ACC112 (cell line): ENCODE results near the gene DNAH17.

Experiments used
- H2AFZ ChIP-seq: fragments of 200-600 bp; sonication (generic); one replicate; pipeline ENCODE4 v1.6.0; 2017; ENCODE audit warnings: antibody characterized with exemption, low read length; ENCODE audit not compliant: unreplicated experiment
- H3K27ac ChIP-seq: fragments of 200-600 bp; sonication (generic); 2 replicates; pipeline ENCODE4 v1.5.1; 2014; ENCODE audit warnings: low read depth, mild to moderate bottlenecking, antibody characterized with exemption, low read length, moderate library complexity
- H3K27me3 ChIP-seq: fragments of 200-600 bp; sonication (generic); 2 replicates; pipeline ENCODE4 v1.6.1; 2014; ENCODE audit warnings: mild to moderate bottlenecking, antibody characterized with exemption, low read length, moderate library complexity, mixed read lengths; ENCODE audit not compliant: insufficient read depth
- H3K36me3 ChIP-seq: fragments of 200-600 bp; sonication (generic); 2 replicates; pipeline ENCODE4 v1.6.1; 2016; ENCODE audit warnings: mild to moderate bottlenecking, antibody characterized with exemption, low read length, moderate library complexity, mixed read lengths; ENCODE audit not compliant: insufficient read depth
- H3K4me1 ChIP-seq: fragments of 200-600 bp; sonication (generic); one replicate; pipeline ENCODE4 v1.6.1; 2016; ENCODE audit warnings: low read length, mixed read lengths; ENCODE audit not compliant: insufficient read depth, unreplicated experiment, control insufficient read depth
- H3K4me3 ChIP-seq: fragments of 200-600 bp; sonication (generic); 2 replicates; pipeline ENCODE4 v1.5.1; 2014; ENCODE audit warnings: mild to moderate bottlenecking, low read depth, low read length
- H3K79me2 ChIP-seq: fragments of 200-600 bp; sonication (generic); one replicate; pipeline ENCODE4 v1.6.0; 2016; ENCODE audit warnings: low read length; ENCODE audit not compliant: control insufficient read depth, unreplicated experiment, insufficient read depth

DNAH17 gene, protein sequence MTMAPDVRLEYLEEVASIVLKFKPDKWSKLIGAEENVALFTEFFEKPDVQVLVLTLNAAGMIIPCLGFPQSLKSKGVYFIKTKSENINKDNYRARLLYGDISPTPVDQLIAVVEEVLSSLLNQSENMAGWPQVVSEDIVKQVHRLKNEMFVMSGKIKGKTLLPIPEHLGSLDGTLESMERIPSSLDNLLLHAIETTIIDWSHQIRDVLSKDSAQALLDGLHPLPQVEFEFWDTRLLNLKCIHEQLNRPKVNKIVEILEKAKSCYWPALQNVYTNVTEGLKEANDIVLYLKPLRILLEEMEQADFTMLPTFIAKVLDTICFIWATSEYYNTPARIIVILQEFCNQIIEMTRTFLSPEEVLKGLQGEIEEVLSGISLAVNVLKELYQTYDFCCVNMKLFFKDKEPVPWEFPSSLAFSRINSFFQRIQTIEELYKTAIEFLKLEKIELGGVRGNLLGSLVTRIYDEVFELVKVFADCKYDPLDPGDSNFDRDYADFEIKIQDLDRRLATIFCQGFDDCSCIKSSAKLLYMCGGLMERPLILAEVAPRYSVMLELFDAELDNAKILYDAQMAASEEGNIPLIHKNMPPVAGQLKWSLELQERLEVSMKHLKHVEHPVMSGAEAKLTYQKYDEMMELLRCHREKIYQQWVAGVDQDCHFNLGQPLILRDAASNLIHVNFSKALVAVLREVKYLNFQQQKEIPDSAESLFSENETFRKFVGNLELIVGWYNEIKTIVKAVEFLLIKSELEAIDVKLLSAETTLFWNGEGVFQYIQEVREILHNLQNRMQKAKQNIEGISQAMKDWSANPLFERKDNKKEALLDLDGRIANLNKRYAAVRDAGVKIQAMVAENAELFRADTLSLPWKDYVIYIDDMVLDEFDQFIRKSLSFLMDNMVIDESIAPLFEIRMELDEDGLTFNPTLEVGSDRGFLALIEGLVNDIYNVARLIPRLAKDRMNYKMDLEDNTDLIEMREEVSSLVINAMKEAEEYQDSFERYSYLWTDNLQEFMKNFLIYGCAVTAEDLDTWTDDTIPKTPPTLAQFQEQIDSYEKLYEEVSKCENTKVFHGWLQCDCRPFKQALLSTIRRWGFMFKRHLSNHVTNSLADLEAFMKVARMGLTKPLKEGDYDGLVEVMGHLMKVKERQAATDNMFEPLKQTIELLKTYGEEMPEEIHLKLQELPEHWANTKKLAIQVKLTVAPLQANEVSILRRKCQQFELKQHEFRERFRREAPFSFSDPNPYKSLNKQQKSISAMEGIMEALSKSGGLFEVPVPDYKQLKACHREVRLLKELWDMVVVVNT (N-terminal part only)

DNA sequence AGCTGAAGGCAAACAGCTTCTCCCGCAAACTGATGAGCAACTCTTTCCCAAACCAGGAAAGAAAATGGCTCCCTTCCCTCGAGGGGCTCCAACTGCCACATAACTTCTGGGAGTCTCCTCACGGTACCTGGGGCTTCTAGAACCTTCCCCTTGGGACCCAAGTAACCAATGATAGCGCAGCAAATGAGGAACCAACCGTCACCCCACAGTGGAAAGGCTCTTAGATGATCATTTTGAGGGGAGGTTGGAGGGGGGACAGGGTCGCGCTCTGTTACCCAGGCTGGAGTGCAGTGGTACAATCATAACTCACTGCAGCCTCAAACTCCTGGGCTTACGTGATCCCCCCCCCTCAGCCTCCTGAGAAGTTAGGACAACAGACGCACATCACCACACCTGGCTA, at the start of gene DNAH17:
DNAH17 (minus strand) TSS at position 101 of the 400 bp plus-strand sequence. CDS start 2,339 bp downstream, outside the sequence.
- H2AFZ ChIP-seq: no peak within 1 kb of the TSS
- H3K79me2 ChIP-seq: no peaks in the 10 kb centered on the region
- no peak within 1 kb of the TSS for H3K27ac ChIP-seq
- H3K4me1 ChIP-seq: no peaks in the 10 kb centered on the region
- no peak within 1 kb of the TSS for H3K4me3 ChIP-seq
- H3K36me3 ChIP-seq: no peaks in the 10 kb centered on the region
- no peaks in the 10 kb centered on the region for H3K27me3 ChIP-seq

DNA sequence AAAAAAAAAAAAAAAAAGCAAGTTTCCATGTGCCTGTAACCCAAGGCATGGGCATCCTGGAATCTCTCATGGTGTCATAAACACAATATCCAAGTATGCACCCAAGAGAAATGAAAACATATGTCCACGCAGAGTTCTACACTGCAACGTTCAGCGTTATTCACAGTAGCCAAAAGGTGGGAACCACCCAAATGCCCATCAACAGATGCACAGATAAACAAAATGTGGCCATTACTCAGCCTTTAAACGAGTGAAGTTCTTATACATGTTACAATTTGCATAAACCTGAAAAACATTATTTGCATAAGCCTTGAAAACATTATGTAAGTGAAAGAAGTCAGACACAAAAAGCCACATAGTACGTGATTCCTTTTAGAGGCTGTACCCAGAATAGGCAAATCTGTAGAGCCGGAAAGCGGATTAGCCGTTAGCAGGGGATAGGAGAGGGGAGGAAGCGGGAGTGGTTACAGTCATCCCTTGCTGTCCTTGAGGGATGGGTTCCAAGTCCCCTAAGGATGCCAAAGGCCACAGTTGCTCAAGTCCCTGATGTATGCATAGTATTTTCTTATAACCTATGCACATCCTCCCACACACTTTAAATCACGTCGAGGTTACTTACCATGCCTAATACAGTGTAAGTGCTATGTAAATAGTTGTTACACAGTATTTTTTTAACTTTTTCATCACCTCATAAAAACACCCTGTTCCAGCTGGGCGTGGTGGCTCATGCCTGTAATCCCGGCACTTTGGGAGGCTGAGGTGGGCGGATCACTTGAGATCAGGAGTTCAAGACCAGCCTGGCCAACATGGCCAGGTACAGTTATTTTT, 47.3 kb upstream of the DNAH17 start:
- Histone ChIP-seq H3K4me1 (no peaks in the 10 kb centered on the region), H2AFZ (no peak overlapping the region), H3K4me3 (no peak overlapping the region), H3K27ac (no peak overlapping the region), H3K79me2 (no peaks in the 10 kb centered on the region), H3K36me3 (no peaks in the 10 kb centered on the region), H3K27me3 (0 out of 2 replicates have a peak, but pooled peaks cover 5% of the 10 kb centered on the region)

DNA sequence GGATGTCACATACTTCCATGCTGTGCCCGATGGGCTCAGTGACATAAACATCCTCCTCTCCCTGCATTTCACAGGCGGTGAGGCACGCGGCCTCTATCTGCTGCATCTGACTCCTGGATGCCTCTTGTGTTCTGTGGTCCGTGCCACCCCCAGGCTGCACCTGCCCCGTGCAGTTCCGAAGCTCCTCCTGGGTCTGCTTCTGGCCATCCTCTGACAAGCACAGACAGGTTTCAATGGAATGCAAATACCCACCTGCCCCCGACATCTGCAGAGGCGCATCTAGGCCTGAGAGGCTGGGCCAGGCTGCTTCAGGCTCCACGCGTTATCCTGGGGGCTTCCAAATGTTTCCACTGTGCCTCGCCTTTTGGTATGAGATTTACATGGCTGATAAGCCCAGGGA, 46.3 kb upstream of the DNAH17 start:
- Histone ChIP-seq H2AFZ (no peak overlapping the region), H3K4me1 (no peaks in the 10 kb centered on the region), H3K79me2 (no peaks in the 10 kb centered on the region), H3K36me3 (no peaks in the 10 kb centered on the region), H3K27ac (no peak overlapping the region), H3K4me3 (no peak overlapping the region), H3K27me3 (0 out of 2 replicates have a peak, but pooled peaks cover 5% of the 10 kb centered on the region)

DNA sequence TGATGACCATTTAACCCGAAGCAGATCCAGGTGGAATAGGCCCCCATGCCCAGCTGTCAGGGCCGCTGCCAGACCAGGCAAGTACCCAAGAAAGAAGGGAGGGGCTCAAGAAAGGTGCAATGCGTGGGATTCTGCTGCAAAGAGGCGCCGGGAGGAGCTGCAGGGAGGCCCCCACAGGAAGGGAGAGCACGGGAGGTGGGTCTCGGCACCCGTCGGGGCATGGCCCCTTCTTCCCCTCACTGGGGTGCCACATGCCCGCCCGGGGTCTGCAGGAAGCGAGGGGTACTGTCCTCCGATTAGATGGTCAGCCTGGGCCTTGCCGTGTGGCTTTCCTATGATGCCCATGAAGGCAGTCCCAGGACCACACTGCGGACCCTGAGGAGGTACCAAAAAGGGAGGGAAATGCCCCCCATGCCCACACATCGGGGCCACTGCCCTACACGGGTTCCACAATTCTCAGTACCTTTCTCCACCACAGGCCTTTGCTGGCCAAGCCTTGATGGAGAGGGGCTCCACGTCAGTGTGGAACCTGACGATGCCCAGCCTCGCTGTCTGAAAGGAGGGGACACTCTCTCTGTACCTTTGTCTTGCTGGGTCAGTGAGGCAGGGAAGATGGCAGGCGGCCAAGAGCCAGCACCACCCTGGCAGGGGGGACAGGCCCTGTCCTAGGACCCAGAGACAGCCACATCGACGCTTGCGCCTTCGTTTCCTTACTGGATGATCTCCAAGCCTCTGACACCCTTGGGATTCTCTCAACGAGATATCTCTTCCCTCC, 45.5 kb upstream of the DNAH17 start:
- Histone ChIP-seq H3K27ac (no peak overlapping the region), H3K27me3 (0 out of 2 replicates have a peak, but pooled peaks cover 5% of the 10 kb centered on the region), H3K79me2 (no peaks in the 10 kb centered on the region), H2AFZ (no peak overlapping the region), H3K4me1 (no peaks in the 10 kb centered on the region), H3K36me3 (no peaks in the 10 kb centered on the region), H3K4me3 (no peak overlapping the region)

DNA sequence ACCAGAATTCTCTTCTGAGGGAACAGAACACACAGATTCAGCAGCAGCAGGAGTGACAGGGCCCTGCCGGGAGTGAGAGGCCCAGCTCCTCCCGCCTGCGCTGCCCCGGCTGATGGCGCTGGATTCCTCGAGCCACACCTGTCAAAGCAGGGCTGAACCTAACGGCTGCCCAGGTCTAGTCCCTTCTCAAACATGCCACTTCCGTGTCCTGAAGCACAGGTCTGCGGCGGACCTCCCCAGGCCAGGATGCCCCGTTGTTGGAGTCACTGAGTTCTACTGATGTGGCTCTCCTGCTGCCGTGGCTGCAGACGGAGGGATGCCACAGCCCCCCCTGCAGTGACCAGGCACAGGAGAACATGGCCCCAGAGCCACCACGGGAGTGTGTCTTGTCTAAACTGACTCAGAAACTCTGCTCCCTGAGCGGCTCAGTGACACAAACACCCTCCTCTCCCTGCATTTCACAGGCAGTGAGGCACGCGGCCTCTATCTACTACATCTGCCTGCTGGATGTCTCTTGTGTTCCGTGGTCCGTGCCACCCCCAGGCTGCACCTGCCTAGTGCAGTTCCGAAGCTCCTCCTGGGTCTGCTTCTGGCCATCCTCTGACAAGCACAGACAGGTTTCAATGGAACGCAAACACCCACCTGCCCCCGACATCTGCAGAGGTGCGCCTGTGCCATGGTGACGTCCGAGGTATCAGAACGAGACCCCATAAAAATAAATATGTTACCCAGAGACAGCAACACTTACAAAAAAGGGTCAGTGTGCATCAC, 44.7 kb upstream of the DNAH17 start:
- no peaks in the 10 kb centered on the region for H3K36me3 ChIP-seq
- H3K4me1 ChIP-seq: no peaks in the 10 kb centered on the region
- H3K27ac ChIP-seq: no peak overlapping the region
- H3K79me2 ChIP-seq: no peaks in the 10 kb centered on the region
- no peak overlapping the region for H2AFZ ChIP-seq
- H3K4me3 ChIP-seq: no peak overlapping the region
- H3K27me3 ChIP-seq: 0 out of 2 replicates have a peak, but pooled peaks cover 5% of the 10 kb centered on the region

DNA sequence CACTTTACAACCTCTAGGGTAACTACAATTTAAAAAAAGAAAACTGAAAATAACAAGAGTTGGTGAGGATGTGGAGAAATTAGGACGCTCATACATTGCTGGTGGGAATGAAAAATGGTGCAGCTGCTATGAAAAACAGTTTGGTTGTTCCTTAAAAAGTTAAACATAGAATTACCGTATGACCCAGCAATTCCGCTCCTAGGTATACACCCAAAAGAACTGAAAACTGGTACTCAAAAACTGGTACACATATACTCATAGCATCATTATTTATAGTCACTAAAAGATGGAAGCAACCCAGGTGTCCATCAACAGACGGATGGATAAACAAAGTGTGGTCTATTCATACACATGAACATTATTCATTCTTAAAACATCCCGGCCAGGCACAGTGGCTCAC, 42.9 kb upstream of the DNAH17 start:
- Histone ChIP-seq H3K36me3 (no peaks in the 10 kb centered on the region), H3K27me3 (0 out of 2 replicates have a peak, but pooled peaks cover 5% of the 10 kb centered on the region), H3K27ac (no peak overlapping the region), H3K4me1 (no peaks in the 10 kb centered on the region), H3K79me2 (no peaks in the 10 kb centered on the region), H3K4me3 (no peak overlapping the region), H2AFZ (no peak overlapping the region)

DNA sequence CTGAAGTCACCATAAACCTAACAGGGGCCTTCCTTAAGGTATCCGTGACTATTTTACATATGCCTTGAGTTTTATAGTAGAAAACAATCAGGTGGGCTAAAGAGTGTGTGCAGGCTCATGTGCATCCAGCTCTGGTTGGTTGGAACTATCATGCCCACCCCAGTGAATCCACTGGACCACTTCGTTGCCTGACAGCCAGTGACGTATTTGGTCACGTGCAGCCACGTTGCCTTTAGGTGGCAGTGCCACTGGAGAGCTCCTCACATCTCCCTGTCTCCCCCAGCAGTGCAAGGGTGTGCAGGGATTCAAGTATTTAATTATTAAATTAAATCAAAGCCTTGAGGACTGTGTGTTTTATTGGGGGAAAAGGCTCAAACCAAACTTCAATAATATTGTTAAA, 42.1 kb upstream of the DNAH17 start:
- Histone ChIP-seq H3K4me3 (no peak overlapping the region), H3K36me3 (no peaks in the 10 kb centered on the region), H3K79me2 (no peaks in the 10 kb centered on the region), H3K4me1 (no peaks in the 10 kb centered on the region), H2AFZ (no peak overlapping the region), H3K27me3 (0 out of 2 replicates have a peak, but pooled peaks cover 5% of the 10 kb centered on the region), H3K27ac (no peak overlapping the region)

DNA sequence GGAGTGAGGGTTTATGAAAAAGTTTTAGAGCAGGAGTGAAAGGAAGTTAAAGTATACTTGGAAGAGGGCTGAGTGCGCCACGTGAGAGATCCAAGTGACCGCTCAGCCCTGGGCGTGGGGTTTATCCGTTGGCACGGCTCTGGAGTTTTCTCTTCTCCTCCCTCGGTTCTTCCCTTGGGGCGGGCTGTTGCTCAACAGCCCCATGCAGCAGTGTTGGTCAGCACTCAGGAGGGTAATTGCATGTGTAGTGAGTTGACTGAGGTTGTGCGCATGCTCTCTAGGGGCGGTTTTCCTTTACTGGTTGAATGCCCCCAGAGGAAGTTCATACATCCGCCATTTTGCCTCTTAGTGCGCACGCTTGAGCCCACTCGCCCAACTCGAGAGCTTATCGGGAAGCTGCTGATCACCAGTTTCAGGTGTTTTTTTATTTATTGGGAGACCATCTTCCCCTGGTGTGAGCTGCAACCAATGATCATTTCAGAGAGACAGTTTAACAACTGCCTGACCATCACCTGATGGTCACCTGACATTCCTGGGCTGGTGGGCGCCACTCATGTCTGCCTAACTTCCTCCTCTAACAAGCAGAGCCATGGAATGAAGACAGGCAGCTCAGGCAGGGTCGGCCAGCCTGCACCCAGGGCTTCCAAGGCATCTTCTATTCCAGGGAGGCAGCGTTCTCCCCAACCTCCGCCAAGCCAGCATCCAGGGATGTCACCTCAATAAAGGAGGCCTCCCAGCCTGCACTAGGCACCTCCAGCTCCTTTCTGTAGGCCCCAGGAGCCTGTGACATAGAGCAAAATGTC, 41.3 kb upstream of the DNAH17 start:
- Histone ChIP-seq H3K4me1 (no peaks in the 10 kb centered on the region), H3K4me3 (no peak overlapping the region), H3K36me3 (no peaks in the 10 kb centered on the region), H3K27me3 (0 out of 2 replicates have a peak, but pooled peaks cover 5% of the 10 kb centered on the region), H3K79me2 (no peaks in the 10 kb centered on the region), H3K27ac (no peak overlapping the region), H2AFZ (no peak overlapping the region)
